ENCODE measurements around the gene RNF150. TPM values are rescaled to one million over a fixed set of nuclear protein-coding genes. Genes with fewer than 3 reads are reported as not detected.

The RNF150 gene
- total and polyA plus RNA-seq, 2 of the 8 experiments (the other 6 are each of a cell fraction or from before 2014, with no cell fraction given) = 3.4 to 4.8 TPM

GRCh38 chr4:141054446-141054845 is 78.8 kb downstream of the RNF150 start:
- Histone ChIP-seq H3K9ac (replicated peaks in 1 of 4; ENCODE audit: extremely low read depth in 1 of 4, low read depth in 3 of 4, low read length in 3 of 4) (no peak overlapping the region), H2BK120ac (replicated peaks; ENCODE audit: low read depth, low read length) (no peak overlapping the region), H3K27ac (ENCODE audit: low read depth, low read length) (no peak overlapping the region), H3K14ac (ENCODE audit: insufficient read length) (no peak overlapping the region), H3K56ac (replicated peaks; ENCODE audit: insufficient read length, low read depth, low read length) (no peak overlapping the region), H2BK12ac (ENCODE audit: low read depth, low read length) (no peak overlapping the region), H3K4ac (replicated peaks; ENCODE audit: insufficient read length, low read depth, low read length) (no peak overlapping the region), H3K23me2 (ENCODE audit: low read depth, low read length) (no peaks in the 10 kb centered on the region), H2AFZ (ENCODE audit: low read length) (no peak overlapping the region), H3K18ac (ENCODE audit: extremely low read depth, low read length) (no peak overlapping the region), H4K20me1 (replicated peaks in 1 of 2; ENCODE audit: control insufficient read depth in 1 of 2, insufficient read depth in 2 of 2, low read length in 2 of 2) (no peaks in the 10 kb centered on the region), H2BK15ac (ENCODE audit: low read length) (no peak overlapping the region), H2BK20ac (ENCODE audit: low read length) (no peak overlapping the region), H3K36me3 (ENCODE audit: control insufficient read depth in 2 of 4, insufficient read depth in 4 of 4, low read length in 3 of 4) (no peaks in the 10 kb centered on the region), H3K23ac (ENCODE audit: insufficient read length) (no peak overlapping the region), H3K4me1 (replicated peaks in 1 of 4; ENCODE audit: control insufficient read depth in 3 of 4, insufficient read depth in 4 of 4, low read length in 3 of 4) (no peaks in the 10 kb centered on the region), H2AK5ac (ENCODE audit: low read depth, low read length) (no peak overlapping the region), H3K79me1 (ENCODE audit: low read depth, low read length) (no peaks in the 10 kb centered on the region), H3K79me2 (ENCODE audit: control insufficient read depth in 1 of 2, insufficient read depth in 2 of 2, low read length in 2 of 2) (no peaks in the 10 kb centered on the region), H4K8ac (ENCODE audit: extremely low read depth, insufficient read depth, low read length) (no peak overlapping the region), H3K4me3 (ENCODE audit: extremely low read depth in 1 of 4, insufficient read depth in 2 of 4, low read depth in 3 of 4, low read length in 4 of 4) (no peak overlapping the region), H2BK5ac (ENCODE audit: low read depth, low read length) (no peak overlapping the region), H3K9me3 (ENCODE audit: insufficient read depth in 2 of 2, low read depth in 1 of 2, low read length in 1 of 2) (peaks cover 14 to 15% of the 10 kb centered on the region in 2 experiments), H3K27me3 (replicated peaks in 1 of 4; ENCODE audit: control insufficient read depth in 3 of 4, extremely low read depth in 1 of 4, insufficient read depth in 3 of 4, low read length in 3 of 4) (no peaks in the 10 kb centered on the region), H4K5ac (ENCODE audit: insufficient read length, low read depth, low read length) (no peak overlapping the region), H3K4me2 (ENCODE audit: insufficient read depth in 1 of 2, low read depth in 2 of 2, low read length in 2 of 2) (no peak overlapping the region), H4K91ac (replicated peaks; ENCODE audit: insufficient read length, low read length) (no peak overlapping the region)
- no peak for FAIRE-seq
- POLR2A ChIA-PET (ENCODE audit: partially characterized antibody) = no interaction called here
- no peak for DNase-seq (ENCODE audit: low read depth in 1 of 2, low spot score in 2 of 2)
- WGBS, 2 experiments (ENCODE audit: extremely low coverage in 1 of 2, insufficient coverage in 1 of 2, insufficient read length in 1 of 2, insufficient replicate concordance in 2 of 2, low coverage in 1 of 2, low lambda C conversion rate in 2 of 2, missing lambda C conversion rate in 1 of 2) = 98% methylated on average over 2 of the region's 2 CpGs; no CpG with 5 or more reads in 1 of the 2 experiments
- CTCF ChIA-PET (ENCODE audit: partially characterized antibody) = no interaction called here
- TF ChIP-seq, protein P1, sequence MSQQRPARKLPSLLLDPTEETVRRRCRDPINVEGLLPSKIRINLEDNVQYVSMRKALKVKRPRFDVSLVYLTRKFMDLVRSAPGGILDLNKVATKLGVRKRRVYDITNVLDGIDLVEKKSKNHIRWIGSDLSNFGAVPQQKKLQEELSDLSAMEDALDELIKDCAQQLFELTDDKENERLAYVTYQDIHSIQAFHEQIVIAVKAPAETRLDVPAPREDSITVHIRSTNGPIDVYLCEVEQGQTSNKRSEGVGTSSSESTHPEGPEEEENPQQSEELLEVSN (IDR thresholded peaks at IDR 0.05) = no peak
- TF ChIP-seq EGR1 (IDR thresholded peaks at IDR 0.05; ENCODE audit: borderline replicate concordance, low read depth, low read length) (no peak), CBX5 (IDR thresholded peaks at IDR 0.05; ENCODE audit: low read depth, low read length) (no peak), TAF1 (IDR thresholded peaks at IDR 0.05; ENCODE audit: low read depth, low read length) (no peak), RNF2 (IDR thresholded peaks at IDR 0.05; ENCODE audit: borderline replicate concordance, low read depth, low read length, missing control alignments, poor library complexity, severe bottlenecking) (no peak), POLR2A (IDR thresholded peaks at IDR 0.05; ENCODE audit: control extremely low read depth in 1 of 2, low read depth in 2 of 2, low read length in 2 of 2) (no peak), KDM5A (IDR thresholded peaks at IDR 0.05; ENCODE audit: low read length) (no peak), POLR2AphosphoS5 (IDR thresholded peaks at IDR 0.05; ENCODE audit: low read depth, low read length) (no peak), CHD1 (IDR thresholded peaks at IDR 0.05; ENCODE audit: low read depth, low read length) (no peak), CBX8 (IDR thresholded peaks at IDR 0.05; ENCODE audit: borderline replicate concordance, low read depth, low read length) (no peak), HDAC2 (IDR thresholded peaks at IDR 0.05; ENCODE audit: borderline replicate concordance in 1 of 2, low read depth in 2 of 2, low read length in 2 of 2) (no peak)
- TF ChIP-seq, protein P2, sequence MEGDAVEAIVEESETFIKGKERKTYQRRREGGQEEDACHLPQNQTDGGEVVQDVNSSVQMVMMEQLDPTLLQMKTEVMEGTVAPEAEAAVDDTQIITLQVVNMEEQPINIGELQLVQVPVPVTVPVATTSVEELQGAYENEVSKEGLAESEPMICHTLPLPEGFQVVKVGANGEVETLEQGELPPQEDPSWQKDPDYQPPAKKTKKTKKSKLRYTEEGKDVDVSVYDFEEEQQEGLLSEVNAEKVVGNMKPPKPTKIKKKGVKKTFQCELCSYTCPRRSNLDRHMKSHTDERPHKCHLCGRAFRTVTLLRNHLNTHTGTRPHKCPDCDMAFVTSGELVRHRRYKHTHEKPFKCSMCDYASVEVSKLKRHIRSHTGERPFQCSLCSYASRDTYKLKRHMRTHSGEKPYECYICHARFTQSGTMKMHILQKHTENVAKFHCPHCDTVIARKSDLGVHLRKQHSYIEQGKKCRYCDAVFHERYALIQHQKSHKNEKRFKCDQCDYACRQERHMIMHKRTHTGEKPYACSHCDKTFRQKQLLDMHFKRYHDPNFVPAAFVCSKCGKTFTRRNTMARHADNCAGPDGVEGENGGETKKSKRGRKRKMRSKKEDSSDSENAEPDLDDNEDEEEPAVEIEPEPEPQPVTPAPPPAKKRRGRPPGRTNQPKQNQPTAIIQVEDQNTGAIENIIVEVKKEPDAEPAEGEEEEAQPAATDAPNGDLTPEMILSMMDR (IDR thresholded peaks at IDR 0.05; ENCODE audit: control extremely low read depth in 1 of 3, insufficient read depth in 1 of 3, low read depth in 1 of 3, low read length in 3 of 3) = no peak

Data from H1 (cell line).